Measurements from ENCODE around the gene NOTCH3.

NOTCH3 gene

DNA sequence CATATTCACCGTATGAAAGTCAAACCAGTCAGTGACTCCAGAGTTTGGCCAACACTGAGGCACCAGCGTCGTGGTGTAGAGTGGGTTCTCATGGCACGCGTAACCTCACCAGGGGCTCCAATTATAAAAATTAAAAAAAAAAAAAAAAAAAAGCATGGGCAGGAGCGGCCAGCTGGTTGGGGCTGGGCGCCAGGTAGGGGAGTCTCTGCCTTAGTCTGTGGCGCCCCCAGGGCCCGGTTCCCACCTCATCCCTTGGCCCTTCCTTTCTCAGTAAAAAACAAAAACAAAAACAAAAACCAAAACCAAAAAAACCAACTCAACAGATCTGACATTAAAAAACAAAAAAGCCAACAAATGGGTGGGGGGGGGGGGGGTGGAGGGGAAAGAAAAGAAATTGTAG is 36.1 kb upstream of the NOTCH3 start:
- DNase-seq (ENCODE audit: low spot score): no peak

DNA sequence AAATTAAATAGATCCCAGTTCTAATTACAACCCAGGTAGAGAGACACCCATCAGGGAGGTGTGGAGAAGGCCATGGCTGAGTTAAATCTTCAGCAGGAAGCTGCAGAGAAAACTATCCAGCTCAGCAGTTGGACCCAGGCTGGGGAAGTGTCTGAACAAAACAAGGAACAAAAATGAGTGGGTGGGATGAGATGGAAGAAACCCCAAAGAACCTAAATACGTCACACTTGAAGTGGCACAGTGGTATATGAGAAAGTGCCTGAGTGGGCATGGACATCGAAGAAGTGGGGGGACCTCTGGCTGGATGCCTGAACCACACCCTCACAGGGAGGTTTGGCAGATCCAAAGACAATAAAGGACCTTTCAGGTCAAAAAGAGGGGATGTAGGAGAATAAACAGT is 35.0 kb upstream of the NOTCH3 start:
- no peak for DNase-seq (ENCODE audit: low spot score)

DNA sequence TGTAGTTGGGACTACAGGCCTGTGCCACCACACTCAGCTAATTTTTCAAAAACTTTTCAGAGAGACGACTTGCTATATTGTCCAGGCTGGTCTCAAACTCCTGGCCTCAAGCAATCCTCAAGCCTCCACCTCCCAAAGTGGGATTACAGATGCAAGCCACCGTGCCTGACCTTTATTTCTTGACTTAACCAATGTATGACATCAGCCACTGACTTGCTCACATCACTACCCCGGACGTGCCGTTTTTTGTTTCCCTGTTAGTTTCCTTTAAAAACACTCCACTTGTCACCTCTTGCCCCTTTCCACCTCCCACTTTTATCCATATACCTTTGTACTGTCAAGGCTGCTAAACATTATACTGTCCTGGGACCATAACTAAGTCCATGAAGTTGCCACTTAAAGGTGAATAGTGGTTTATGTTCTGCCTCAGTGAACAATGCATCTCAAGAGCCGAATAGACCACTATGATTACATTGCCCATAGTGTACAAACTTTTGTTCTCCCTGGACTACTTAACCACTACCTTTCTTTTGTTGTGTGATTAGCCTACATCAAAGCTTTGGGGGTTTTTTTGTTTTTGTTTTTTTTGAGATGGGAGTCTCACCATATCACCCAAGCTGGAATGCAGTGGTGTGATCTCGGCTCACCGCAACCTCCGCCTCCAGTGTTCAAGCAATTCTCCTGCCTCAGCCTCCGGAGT is 33.8 kb upstream of the NOTCH3 start:
- DNase-seq (ENCODE audit: low spot score): peak; percentile 97

DNA sequence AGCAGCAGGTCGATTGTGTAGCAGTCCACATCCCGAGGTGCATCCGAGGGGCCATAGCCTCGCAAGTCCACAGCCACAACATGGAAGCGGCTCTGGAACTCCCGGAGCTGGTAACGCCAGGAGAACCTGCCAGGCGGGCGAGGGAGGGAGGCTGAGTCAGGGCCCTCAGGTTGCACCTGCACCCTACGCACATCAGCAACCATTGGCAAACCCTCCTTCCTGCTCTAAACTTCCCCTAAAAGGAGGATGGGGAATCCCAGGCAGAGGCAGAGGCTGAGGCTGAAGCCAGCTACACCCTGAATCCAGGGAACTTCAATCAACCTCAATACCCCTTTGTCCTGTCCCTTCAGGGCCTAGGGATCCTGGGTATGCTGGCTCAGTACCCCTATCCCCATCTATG is 30.5 kb upstream of the NOTCH3 start:
- no peak for DNase-seq (ENCODE audit: low spot score)

DNA sequence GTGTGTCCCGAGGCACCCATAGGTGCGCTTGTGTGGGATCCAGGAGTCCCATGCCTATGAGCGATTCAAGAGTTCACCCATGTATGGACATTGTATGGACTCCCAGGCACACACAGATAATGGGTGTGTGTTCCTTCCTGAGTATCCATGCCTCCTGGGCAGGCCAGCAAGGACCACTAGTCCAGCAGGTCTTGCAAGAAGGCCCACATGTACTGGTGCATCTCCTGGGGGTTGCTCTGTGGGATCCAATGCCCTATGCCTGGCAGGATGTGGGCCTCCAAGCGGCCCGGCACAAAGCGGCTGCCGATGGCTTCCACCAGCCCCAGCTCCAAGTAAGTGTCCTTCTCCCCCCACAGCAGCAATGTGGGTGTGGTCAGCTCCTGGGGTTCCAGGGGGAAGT is 26.5 kb upstream of the NOTCH3 start:
- DNase-seq (ENCODE audit: low spot score): no peak

DNA sequence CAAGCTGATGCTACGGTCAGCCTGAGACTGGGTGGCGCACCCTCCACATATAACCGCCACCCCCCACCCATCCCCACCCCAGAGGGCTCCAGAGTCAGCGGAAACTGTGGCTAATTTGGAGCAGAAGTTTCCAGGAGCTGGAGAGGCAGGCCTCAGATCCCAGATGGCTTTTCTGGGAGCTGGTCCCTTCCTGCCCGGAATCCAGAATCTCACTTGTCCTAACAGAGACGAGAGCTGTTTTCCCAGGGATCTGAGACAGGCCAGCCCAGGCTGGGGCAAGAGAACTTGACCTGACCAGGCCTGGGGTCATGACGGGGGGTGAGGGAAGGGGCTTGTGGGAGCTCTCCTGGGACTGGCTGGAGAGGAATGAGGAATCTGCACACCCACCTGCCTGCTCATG is 25.0 kb upstream of the NOTCH3 start:
- DNase-seq (ENCODE audit: low spot score): no peak

DNA sequence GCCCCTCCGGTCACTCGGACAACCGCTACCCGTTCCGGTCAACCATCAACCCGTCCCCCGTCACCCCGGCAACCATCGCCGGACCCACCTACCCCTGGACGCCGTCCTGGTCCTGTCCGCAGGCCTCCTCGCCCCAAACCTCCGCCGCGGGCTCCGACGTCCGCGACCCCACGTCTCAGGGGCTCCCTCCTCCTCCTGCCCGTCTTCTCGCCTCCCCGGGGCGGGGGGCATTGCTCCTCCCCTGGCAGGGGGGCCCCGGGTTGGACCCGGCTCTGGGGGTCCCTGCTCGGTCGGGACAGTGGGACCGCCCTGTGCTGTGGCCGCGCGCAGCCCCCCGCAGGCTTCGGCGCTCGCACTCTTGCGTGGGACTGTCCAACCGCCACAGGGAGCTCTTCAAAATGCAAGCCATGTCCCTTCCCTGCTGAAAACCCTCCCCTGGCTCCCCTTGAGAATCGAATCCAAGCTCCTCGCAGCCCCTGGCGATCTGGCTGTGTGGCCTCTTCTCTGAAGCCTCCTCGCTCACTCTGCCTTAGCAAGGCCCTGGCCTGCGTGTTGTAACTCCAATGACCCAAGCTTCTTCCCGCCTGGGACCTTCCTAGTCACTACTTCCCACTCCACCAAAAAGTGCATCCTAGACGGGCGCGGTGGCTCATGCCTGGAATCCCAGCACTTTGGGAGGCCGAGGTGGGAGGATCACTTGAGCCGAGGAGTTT is 23.0 kb upstream of the NOTCH3 start:
- no peak for DNase-seq (ENCODE audit: low spot score)

DNA sequence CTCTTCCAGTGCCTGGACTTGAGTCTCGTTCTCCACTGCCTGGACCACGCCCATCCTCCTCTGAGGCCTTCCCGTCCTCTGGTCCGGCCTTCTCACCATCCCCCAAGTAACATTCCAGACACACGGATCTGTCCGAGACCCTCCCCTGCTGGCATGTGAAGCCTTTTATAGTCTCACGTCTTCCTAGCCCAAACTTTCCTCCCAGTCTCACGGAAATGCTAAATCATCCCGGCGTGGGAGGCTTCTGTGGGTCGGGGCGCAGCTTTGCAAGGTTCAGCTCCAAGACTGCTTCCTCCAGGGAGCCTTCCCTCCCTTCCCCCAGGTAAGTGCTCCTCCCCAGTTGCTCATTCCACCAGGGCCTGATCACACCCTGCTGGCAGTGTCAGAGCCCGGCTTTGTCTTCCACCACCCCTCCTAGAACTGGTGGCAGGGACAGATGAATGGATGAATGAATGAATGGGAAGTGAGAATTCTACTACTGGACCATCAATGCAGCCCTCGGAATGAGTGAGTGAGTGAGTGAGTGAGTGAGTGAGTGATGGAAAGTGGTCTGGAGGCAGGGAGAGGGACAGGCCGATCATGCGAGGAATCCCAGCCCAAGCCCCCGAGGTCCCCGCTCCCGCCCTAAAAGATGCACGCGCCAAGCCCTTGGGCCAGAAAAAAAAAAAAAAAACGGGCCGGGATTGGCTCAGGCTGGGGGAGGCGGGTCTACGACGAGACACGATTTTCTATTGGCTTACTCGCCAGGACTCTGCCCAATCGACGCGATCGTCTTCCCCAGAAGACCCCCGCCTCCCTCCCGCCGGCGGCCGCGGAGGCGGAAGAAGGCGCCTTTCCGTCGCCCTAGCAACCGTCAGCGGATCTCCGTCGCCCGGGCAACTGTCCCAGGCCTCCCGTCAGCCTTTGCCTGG is 22.2 kb upstream of the NOTCH3 start:
- peak; percentile 66 for DNase-seq (ENCODE audit: low spot score)

DNA sequence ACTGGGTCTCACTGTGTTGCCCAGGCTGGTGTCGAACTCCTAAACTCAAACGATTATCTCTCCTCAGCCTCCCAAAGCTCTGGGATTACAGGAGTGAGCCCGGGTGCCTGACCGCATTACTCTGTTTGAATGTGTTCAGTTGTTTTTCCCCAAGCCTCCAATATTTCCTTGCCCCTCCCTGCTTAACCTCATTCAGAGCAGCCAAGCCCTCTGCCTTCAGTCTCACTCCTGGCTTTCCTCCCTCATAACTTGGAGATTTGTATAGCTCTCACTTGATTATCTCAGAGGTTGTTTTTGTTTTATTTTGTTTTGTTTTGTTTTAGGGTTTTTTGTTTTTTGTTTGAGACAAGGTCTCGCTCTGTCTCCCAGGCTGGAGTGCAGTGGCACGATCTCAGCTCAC is 20.0 kb upstream of the NOTCH3 start:
- no peak for DNase-seq (ENCODE audit: low spot score)

DNA sequence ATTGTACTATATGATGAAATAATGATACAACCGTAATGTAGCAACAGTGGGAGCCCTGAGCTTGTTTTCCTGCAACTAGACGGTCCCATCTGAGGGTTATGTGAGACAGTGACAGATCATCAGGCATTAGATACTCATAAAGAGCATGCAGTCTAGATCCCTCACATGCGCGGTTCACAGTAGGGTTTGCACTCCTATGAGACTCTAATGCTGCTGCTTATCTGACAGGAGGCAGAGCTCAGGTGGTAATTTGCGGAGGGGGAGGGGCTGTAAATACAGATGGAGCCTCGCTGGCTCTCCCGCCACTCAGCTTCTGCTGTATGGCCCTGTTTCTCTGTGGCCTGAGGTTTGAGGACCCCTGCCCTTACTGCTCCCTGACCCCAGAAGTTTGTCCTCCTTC is 17.7 kb upstream of the NOTCH3 start:
- DNase-seq (ENCODE audit: low spot score): no peak

DNA sequence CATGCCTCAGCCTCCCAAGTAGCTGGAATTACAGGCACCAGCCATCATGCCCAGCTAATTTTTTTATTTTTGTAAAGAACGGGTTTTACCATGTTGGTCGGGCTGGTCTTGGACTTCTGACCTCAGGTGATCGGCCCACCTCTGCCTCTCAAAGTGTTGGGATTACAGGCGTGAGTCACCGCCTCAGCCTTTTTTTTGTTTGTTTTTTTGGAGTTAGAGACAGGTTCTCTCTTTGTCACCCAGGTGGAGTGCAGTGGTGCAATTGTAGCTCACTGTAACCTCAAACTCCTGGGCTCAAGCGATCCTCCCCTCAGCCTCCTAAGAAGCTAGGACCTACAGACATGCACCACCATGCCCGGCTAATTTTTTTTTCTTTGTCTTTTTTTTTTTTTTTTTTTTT is 15.6 kb upstream of the NOTCH3 start:
- no peak for DNase-seq (ENCODE audit: low spot score)

DNA sequence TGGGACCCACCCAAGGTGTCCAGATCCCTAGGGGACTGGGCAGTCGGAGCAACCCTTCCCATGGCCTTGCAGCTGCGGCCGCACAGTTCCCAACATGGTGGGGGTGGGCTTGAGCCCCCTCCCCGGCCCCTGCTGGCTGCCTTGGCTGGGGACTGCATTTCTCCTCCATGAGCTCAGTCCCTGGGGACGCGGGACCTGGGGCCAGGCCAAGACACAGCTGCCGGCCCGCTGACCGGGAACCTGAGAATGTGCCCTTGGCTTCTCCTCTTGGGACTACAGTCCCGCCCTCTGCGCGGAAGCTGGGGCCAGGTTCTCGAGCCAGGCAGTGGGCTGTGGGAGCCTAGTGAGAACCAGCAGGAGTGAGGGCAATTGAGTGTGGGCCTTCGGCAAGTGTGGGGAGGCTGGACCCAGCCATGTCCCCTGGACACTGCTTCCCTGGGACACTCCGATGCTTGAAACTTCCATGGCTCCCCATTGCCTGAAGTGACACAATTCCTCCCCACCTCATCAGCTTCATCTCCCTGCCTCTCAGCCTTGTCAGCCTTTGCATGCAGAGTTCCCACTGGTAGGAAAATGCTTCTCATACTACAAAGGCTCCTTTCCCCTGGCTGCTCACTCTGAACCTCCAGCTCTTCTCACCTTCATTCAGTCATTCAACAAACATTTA is 13.1 kb upstream of the NOTCH3 start:
- no peak for DNase-seq (ENCODE audit: low spot score)

DNA sequence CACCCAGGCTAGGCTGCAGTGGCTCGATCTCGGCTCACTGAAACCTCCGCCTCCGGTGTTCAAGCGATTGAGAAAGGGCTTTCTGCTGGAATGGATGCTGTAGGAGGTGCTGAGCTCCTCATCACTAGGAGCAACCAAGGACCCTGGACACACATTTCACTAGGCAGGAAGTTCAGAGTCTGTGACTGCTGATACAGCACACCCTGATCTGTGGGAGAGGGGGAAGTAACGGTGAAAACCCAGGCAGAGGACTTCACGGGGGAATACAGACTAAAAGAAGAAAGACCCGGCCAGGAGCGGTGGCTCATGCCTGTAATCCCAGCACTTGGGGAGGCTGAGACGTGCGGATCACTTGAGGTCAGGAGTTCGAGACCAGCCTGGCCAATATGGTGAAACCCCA is 11.9 kb upstream of the NOTCH3 start:
- no peak for DNase-seq (ENCODE audit: low spot score)

DNA sequence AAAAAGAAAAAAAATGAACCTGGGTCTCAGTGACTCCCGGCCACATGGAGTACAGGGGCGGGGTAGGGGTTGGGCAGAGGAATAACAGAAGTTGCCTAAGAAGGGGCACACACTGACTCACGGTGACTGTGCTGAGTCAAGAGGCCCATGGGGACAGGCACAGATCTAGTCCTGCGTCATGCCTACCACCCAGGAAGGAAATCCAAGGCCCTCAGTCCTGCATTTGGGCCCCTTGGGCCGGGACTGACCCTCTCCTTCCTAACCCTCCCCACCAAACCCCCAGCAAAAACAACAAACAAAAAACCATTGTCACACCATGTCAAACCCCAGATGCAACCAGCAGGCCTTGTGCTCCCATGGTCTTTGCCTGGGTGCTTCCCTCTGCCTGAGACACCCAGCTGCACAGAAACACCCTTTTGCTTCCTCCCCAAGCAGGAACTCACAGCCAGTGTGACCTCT is 9.6 kb upstream of the NOTCH3 start:
- no peak for DNase-seq (ENCODE audit: low spot score)

DNA sequence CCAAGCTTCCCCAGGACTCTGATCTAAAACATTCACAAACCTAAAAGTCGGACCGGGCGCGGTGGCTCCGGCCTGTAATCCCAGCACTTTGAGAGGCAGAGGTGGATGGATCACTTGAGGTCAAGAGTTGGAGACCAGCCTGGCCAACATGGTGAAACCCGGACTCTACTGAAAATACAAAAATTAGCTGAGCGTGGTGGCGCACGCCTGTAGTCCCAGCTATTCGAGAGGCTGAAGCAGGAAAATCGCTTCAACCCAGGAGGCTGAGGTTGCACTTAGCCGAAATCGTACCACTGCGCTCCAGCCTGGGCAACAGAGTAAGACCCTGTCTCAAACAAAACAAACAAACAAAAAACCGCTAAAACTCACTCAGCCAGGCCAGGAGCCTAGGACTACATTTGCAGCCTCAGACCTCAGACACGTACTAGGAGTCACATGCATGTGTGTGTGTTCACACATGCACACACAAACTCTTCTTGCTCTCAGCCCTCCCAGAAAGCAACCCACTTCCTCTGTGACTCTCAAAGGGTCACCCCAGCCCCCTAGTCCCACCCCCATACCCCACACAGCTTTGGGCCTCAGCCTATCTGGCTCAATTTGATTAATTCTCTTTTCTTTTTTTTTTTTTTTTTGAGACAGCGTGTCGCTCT is 704 bp upstream of the NOTCH3 start:
- DNase-seq (ENCODE audit: low spot score): no peak

DNA sequence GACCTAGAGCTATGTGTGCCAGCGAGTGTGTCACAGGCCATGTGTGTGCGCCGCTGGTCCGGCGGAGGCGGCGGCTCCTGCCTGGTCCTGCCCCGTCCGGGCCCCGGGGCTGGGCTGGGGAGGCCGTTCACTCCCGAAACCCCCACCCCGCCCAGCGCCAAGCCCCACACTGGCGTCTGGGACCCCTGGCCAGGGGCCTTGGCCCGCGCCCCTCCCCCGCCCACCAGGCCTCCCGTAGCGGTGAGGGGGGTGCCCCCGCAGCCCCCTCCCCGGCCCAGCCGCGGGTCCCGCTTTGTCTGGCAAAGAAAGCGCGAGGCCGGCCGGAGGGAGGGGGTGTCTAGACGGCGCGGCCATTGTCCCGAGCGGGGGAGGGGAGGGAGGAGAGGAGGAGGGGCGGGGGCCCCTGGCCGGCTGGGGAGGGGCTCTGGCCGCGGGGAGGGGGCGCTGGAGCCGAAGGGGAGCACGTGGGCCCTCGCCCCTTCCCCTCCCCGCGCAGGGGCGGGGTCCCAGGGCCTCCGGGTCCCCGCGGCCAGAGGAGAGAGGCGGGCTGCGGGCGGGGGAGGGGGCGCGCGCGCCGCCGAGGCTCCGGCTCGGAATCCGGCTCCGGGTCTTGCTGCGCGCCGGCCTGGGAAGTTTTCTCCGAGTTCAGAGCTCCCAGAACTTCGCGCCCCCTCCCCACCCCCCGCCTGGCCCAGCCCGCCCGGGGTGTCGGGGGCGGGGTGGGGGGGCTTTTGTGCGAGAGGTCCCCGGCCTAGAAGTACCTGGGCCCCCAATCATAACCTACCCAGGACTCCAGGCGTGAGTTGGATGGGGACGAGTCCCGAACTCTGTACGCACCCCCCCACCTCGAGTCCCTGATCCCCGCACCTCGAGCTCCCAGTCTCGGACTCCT is 888 bp downstream of the NOTCH3 start:
- no peak for DNase-seq (ENCODE audit: low spot score)

DNA sequence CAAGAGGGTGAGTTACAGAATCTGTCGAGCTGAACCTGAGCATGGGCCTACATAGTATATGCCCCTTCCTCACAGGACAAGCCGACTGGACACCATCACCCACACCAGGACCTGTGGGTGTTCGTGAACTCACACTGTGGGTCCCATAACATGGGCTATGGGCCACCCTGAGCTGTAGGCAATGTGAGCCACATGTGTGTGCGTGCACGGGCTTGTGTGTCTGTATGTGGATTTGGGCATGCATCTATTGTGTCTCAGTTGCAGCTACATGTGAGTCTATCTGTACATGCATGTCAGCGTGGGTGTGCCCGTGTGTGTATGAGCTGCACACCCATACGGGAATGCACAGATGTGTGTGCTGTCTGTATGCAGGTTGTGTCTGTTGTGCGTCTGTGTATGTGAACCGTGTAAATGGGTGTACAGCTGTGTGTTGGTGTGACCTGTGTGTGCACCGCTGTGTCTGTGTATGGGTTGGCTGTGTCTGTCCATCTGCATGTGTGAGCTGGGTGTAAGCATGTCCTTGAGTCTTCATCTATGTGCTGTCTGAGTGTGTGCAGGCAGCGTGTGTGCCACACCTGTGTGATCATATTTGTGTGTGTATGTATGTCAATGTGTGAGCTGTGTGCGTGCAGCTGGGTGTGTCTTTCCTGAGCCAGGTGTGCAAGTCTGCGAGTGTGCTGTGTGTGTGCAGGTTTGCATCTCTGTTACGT is 1.7 kb downstream of the NOTCH3 start:
- DNase-seq (ENCODE audit: low spot score): no peak

DNA sequence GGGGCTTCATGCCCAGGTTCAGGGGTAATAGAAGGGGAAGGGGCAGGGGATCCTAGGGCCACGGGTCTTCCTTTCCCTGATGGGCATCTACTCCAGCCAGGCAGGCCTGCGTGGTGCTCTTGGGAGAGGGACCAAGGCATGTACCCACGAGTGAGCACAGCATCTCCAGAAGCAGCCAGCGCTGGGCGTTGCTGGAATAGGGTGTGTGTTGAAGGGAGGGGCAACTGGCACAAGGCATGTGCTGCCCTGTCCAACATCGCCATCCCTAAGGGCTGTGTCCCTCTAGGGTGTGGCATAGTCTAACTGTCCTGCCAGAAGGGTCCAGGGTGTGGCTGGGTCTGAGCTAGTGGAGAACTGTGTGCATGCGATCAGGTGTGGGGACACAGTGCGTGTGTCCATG is 2.9 kb downstream of the NOTCH3 start:
- peak; percentile 66 for DNase-seq (ENCODE audit: low spot score)

DNA sequence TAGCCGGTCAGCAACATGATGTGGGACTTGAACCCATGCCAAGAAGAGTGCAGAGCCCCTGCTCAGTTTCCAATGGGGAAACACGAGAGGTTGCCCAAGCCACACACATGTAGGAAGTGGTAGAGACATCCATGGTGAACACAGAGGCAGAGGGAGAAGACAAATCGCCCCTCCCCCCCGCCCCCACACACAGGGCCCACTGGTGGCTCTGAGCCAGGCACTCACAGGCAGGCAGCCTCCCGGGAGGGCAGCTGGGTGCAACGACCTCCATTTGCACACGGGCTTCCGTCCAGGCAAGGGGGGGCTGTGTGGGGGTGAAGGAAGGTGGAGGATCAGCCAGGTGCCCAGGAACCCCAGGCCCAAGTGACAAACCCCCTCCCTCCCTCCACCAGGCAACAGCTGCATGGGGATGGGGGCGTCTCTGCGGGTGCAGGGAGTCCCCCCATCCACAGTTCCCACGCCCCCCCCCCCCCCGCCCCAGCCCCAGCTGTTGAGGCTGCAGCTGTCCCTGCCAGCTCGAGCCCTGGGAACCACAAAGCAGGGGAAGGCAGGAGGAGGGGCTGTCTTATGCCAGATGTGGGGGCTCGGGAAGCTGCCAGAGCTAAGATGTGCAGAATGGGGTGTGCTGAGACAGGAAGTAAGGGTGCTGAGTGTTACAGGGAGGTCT is 3.4 kb downstream of the NOTCH3 start:
- DNase-seq (ENCODE audit: low spot score): no peak

Data from SW480 (cell line).